Measurements from ENCODE around the gene NCOR1. TPM values are rescaled to one million over a fixed set of nuclear protein-coding genes. Genes with fewer than 3 reads are reported as not detected.

Gene NCOR1
- total and polyA plus RNA-seq, 10 of the 15 experiments (the other 5 are each of a cell fraction or from before 2014, with no cell fraction given), result 34.5 to 135 (median 82.9) TPM

- TF ChIP-seq CBX5 (IDR thresholded peaks at IDR 0.05; ENCODE audit: low read depth), result peak; percentile 21; the same call in 1 of the 2 replicates
- TF ChIP-seq ETV6 (conservative IDR thresholded peaks at IDR 0.05 in 1 of 2, IDR thresholded peaks at IDR 0.05 in 1 of 2; ENCODE audit: borderline replicate concordance in 1 of 2, low read depth in 1 of 2), result no peak; a peak in 1 of 4 replicates
- peak; percentile 33 for TF ChIP-seq RAD21 (IDR thresholded peaks at IDR 0.05; ENCODE audit: insufficient read depth, low read depth, low read length)
- no peak for TF ChIP-seq KDM1A (IDR thresholded peaks at IDR 0.05; ENCODE audit: borderline replicate concordance)
- TF ChIP-seq CEBPB (IDR thresholded peaks at IDR 0.05; ENCODE audit: borderline replicate concordance in 1 of 2, low read depth in 2 of 2, low read length in 2 of 2), result no peak
- no peak for TF ChIP-seq CHD4 (IDR thresholded peaks at IDR 0.05)
- TF ChIP-seq, protein P1, sequence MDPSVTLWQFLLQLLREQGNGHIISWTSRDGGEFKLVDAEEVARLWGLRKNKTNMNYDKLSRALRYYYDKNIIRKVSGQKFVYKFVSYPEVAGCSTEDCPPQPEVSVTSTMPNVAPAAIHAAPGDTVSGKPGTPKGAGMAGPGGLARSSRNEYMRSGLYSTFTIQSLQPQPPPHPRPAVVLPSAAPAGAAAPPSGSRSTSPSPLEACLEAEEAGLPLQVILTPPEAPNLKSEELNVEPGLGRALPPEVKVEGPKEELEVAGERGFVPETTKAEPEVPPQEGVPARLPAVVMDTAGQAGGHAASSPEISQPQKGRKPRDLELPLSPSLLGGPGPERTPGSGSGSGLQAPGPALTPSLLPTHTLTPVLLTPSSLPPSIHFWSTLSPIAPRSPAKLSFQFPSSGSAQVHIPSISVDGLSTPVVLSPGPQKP (IDR thresholded peaks at IDR 0.05; ENCODE audit: low read depth, low read length), result no peak; the same call in 1 of the 2 replicates
- TF ChIP-seq SREBF1 (IDR thresholded peaks at IDR 0.05; ENCODE audit: low read length), result no peak
- peak; percentile 95 for TF ChIP-seq IKZF1 (conservative IDR thresholded peaks at IDR 0.05)
- peak; percentile 41; the same call in 1 of the 2 replicates for TF ChIP-seq NR2C1 (IDR thresholded peaks at IDR 0.05)
- peak; percentile 97 for TF ChIP-seq POLR2A (IDR thresholded peaks at IDR 0.05; ENCODE audit: low read depth, low read length)
- no peak for TF ChIP-seq CREM (IDR thresholded peaks at IDR 0.05; ENCODE audit: low read depth)
- TF ChIP-seq YY1 (IDR thresholded peaks at IDR 0.05; ENCODE audit: low read depth, low read length), result peak; percentile 99
- TF ChIP-seq TCF7 (IDR thresholded peaks at IDR 0.05; ENCODE audit: borderline replicate concordance), result no peak
- TF ChIP-seq RCOR1 (conservative IDR thresholded peaks at IDR 0.05; ENCODE audit: low read depth, low read length), result no peak
- peak; percentile 53; the same call in 1 of the 2 replicates for TF ChIP-seq TCF12 (IDR thresholded peaks at IDR 0.05; ENCODE audit: low read depth, low read length)
- TF ChIP-seq ZBED1 (IDR thresholded peaks at IDR 0.05; ENCODE audit: borderline replicate concordance), result no peak
- TF ChIP-seq SMAD1 (IDR thresholded peaks at IDR 0.05; ENCODE audit: low read depth, partially characterized antibody), result no peak
- no peak for TF ChIP-seq PAX8 (IDR thresholded peaks at IDR 0.05)
- TF ChIP-seq, protein P2, sequence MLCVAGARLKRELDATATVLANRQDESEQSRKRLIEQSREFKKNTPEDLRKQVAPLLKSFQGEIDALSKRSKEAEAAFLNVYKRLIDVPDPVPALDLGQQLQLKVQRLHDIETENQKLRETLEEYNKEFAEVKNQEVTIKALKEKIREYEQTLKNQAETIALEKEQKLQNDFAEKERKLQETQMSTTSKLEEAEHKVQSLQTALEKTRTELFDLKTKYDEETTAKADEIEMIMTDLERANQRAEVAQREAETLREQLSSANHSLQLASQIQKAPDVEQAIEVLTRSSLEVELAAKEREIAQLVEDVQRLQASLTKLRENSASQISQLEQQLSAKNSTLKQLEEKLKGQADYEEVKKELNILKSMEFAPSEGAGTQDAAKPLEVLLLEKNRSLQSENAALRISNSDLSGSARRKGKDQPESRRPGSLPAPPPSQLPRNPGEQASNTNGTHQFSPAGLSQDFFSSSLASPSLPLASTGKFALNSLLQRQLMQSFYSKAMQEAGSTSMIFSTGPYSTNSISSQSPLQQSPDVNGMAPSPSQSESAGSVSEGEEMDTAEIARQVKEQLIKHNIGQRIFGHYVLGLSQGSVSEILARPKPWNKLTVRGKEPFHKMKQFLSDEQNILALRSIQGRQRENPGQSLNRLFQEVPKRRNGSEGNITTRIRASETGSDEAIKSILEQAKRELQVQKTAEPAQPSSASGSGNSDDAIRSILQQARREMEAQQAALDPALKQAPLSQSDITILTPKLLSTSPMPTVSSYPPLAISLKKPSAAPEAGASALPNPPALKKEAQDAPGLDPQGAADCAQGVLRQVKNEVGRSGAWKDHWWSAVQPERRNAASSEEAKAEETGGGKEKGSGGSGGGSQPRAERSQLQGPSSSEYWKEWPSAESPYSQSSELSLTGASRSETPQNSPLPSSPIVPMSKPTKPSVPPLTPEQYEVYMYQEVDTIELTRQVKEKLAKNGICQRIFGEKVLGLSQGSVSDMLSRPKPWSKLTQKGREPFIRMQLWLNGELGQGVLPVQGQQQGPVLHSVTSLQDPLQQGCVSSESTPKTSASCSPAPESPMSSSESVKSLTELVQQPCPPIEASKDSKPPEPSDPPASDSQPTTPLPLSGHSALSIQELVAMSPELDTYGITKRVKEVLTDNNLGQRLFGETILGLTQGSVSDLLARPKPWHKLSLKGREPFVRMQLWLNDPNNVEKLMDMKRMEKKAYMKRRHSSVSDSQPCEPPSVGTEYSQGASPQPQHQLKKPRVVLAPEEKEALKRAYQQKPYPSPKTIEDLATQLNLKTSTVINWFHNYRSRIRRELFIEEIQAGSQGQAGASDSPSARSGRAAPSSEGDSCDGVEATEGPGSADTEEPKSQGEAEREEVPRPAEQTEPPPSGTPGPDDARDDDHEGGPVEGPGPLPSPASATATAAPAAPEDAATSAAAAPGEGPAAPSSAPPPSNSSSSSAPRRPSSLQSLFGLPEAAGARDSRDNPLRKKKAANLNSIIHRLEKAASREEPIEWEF (IDR thresholded peaks at IDR 0.05; ENCODE audit: insufficient replicate concordance, low read depth, low read length), result no peak
- TF ChIP-seq ZNF24 (IDR thresholded peaks at IDR 0.05), result 0 out of 2 replicates have a peak, but pooled peaks have one; percentile 35
- TF ChIP-seq, protein P3, sequence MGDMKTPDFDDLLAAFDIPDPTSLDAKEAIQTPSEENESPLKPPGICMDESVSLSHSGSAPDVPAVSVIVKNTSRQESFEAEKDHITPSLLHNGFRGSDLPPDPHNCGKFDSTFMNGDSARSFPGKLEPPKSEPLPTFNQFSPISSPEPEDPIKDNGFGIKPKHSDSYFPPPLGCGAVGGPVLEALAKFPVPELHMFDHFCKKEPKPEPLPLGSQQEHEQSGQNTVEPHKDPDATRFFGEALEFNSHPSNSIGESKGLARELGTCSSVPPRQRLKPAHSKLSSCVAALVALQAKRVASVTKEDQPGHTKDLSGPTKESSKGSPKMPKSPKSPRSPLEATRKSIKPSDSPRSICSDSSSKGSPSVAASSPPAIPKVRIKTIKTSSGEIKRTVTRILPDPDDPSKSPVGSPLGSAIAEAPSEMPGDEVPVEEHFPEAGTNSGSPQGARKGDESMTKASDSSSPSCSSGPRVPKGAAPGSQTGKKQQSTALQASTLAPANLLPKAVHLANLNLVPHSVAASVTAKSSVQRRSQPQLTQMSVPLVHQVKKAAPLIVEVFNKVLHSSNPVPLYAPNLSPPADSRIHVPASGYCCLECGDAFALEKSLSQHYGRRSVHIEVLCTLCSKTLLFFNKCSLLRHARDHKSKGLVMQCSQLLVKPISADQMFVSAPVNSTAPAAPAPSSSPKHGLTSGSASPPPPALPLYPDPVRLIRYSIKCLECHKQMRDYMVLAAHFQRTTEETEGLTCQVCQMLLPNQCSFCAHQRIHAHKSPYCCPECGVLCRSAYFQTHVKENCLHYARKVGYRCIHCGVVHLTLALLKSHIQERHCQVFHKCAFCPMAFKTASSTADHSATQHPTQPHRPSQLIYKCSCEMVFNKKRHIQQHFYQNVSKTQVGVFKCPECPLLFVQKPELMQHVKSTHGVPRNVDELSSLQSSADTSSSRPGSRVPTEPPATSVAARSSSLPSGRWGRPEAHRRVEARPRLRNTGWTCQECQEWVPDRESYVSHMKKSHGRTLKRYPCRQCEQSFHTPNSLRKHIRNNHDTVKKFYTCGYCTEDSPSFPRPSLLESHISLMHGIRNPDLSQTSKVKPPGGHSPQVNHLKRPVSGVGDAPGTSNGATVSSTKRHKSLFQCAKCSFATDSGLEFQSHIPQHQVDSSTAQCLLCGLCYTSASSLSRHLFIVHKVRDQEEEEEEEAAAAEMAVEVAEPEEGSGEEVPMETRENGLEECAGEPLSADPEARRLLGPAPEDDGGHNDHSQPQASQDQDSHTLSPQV (IDR thresholded peaks at IDR 0.05), result no peak
Measured at GRCh38 chr17:16215273-16215964, at the start of gene NCOR1 (continued).

Data from GM12878 (cell line).